Iris pigment epithelial cell (primary cell): ENCODE measurements around the gene INPP4B.
A peak's percentile ranks its signal among the peaks of the same experiment; 100 is the strongest.

Experiments used
- DNase-seq: peaks from one replicate; pipeline ENCODE4 v3.0.0-alpha.2; 2011; ENCODE audit warnings: low read depth

The INPP4B gene

GRCh38 chr4:142226014-142226413, 620.1 kb downstream of the INPP4B start:
- DNase-seq, result no peak

- peak; percentile 22 for DNase-seq
Measured at GRCh38 chr4:142222127-142222526, 624.0 kb downstream of the INPP4B start.

- DNase-seq, result no peak
Measured at GRCh38 chr4:142218726-142219125, 627.4 kb downstream of the INPP4B start.

- DNase-seq, result no peak
Measured at GRCh38 chr4:142211444-142211843, 634.7 kb downstream of the INPP4B start.

- DNase-seq, result no peak
Measured at GRCh38 chr4:142203505-142203904, 642.6 kb downstream of the INPP4B start.

GRCh38 chr4:142202404-142203332, 643.4 kb downstream of the INPP4B start:
- DNase-seq, result no peak

- DNase-seq, result peak; percentile 10
Measured at GRCh38 chr4:142201041-142201440, 645.1 kb downstream of the INPP4B start.

GRCh38 chr4:142194905-142195304, 651.2 kb downstream of the INPP4B start:
- DNase-seq, result no peak

GRCh38 chr4:142191901-142192300, 654.2 kb downstream of the INPP4B start:
- DNase-seq, result no peak

- no peak for DNase-seq
Measured at GRCh38 chr4:142181021-142181420, 665.1 kb downstream of the INPP4B start.

GRCh38 chr4:142169216-142169615, 676.9 kb downstream of the INPP4B start:
- DNase-seq, result no peak

- no peak for DNase-seq
Measured at GRCh38 chr4:142168181-142168580, 677.9 kb downstream of the INPP4B start.

- no peak for DNase-seq
Measured at GRCh38 chr4:142164767-142165500, 681.2 kb downstream of the INPP4B start.

- no peak for DNase-seq
Measured at GRCh38 chr4:142161086-142161485, 685.0 kb downstream of the INPP4B start.

- peak; percentile 61 for DNase-seq
Measured at GRCh38 chr4:142160509-142160908, 685.6 kb downstream of the INPP4B start.

- no peak for DNase-seq
Measured at GRCh38 chr4:142158980-142159379, 687.1 kb downstream of the INPP4B start.

GRCh38 chr4:142156256-142156655, 689.8 kb downstream of the INPP4B start:
- DNase-seq, result no peak

- DNase-seq, result no peak
Measured at GRCh38 chr4:142155347-142155746, 690.8 kb downstream of the INPP4B start.

- DNase-seq, result no peak
Measured at GRCh38 chr4:142150483-142150882, 695.6 kb downstream of the INPP4B start.

GRCh38 chr4:142144813-142145212, 701.3 kb downstream of the INPP4B start:
- no peak for DNase-seq

- no peak for DNase-seq
Measured at GRCh38 chr4:142142366-142143054, 703.6 kb downstream of the INPP4B start.

GRCh38 chr4:142141224-142141623, 704.9 kb downstream of the INPP4B start:
- DNase-seq, result peak; percentile 4

GRCh38 chr4:142130666-142131065, 715.4 kb downstream of the INPP4B start:
- no peak for DNase-seq
